SK-N-SH treated with all-trans-retinoic acid at 6 μM for 48 hours (cell line): ENCODE measurements around the gene HECTD4.
"Not testable (repeated sequence)": the region's sequence is repeated elsewhere in the genome, so short reads cannot be mapped to it uniquely, and the experiment has no call there.

Source experiments
- ATAC-seq: fragments of 200-7000 bp; cut with Tn5 transposase; 3 replicates; pipeline ENCODE4 v1.9.1; 2020; ENCODE audit warnings: mild to moderate bottlenecking, moderate library complexity
- BACH2 ChIP-seq: fragments of 250-450 bp; sonication (Bioruptor Pico); IDR thresholded peaks from 2 replicates; pipeline ENCODE4 v1.9.0; 2021; ENCODE audit warnings: mild to moderate bottlenecking, borderline replicate concordance
- CSDC2 ChIP-seq: fragments of 250-450 bp; sonication (Bioruptor Pico); IDR thresholded peaks from 2 replicates; pipeline ENCODE4 v1.5.0; 2020; ENCODE audit warnings: mild to moderate bottlenecking, moderate library complexity
- ESRRG ChIP-seq: fragments of 250-450 bp; sonication (Bioruptor Pico); IDR thresholded peaks from 2 replicates; pipeline ENCODE4 v1.6.1; 2021; ENCODE audit warnings: mild to moderate bottlenecking
- GLIS3 ChIP-seq: fragments of 250-450 bp; sonication (Bioruptor Pico); IDR thresholded peaks from 2 replicates; pipeline ENCODE4 v1.5.0; 2020; ENCODE audit warnings: mild to moderate bottlenecking, moderate library complexity
- OSR1 ChIP-seq: fragments of 250-450 bp; sonication (Bioruptor Pico); IDR thresholded peaks from 2 replicates; pipeline ENCODE4 v1.8.0; 2022; ENCODE audit warnings: moderate library complexity, mild to moderate bottlenecking, inconsistent platforms
- RARB ChIP-seq: fragments of 250-450 bp; sonication (Bioruptor Pico); IDR thresholded peaks from 2 replicates; pipeline ENCODE4 v1.8.0; 2021; ENCODE audit warnings: mild to moderate bottlenecking, moderate library complexity
- SNAI2 ChIP-seq: fragments of 250-450 bp; sonication (Bioruptor Pico); IDR thresholded peaks from 2 replicates; pipeline ENCODE4 v1.5.0; 2020; ENCODE audit warnings: mild to moderate bottlenecking, moderate library complexity
- TCF4 ChIP-seq: fragments of 250-450 bp; sonication (Bioruptor Pico); IDR thresholded peaks from 2 replicates; pipeline ENCODE4 v1.8.0; 2021; ENCODE audit warnings: mild to moderate bottlenecking, moderate library complexity, borderline replicate concordance
- TOX ChIP-seq: fragments of 250-450 bp; sonication (Bioruptor Pico); IDR thresholded peaks from 2 replicates; pipeline ENCODE4 v1.8.0; 2021; ENCODE audit warnings: mild to moderate bottlenecking, moderate library complexity, borderline replicate concordance
- ZC3H10 ChIP-seq: fragments of 250-450 bp; sonication (Bioruptor Pico); IDR thresholded peaks from 2 replicates; pipeline ENCODE4 v1.5.1; 2021; ENCODE audit warnings: mild to moderate bottlenecking, moderate library complexity
- TF ChIP-seq, protein P1 (sequence below): fragments of 250-450 bp; sonication (Bioruptor Pico); IDR thresholded peaks from 2 replicates; pipeline ENCODE4 v1.5.1; 2020; ENCODE audit warnings: low read depth, mild to moderate bottlenecking, moderate library complexity
- TF ChIP-seq, protein P2 (sequence below): fragments of 250-450 bp; sonication (Bioruptor Pico); IDR thresholded peaks from 2 replicates; pipeline ENCODE4 v1.8.0; 2020; ENCODE audit warnings: mild to moderate bottlenecking, moderate library complexity, borderline replicate concordance
- TF ChIP-seq, protein P3 (sequence below): fragments of 250-450 bp; sonication (Bioruptor Pico); IDR thresholded peaks from 2 replicates; pipeline ENCODE4 v1.8.0; 2021; ENCODE audit warnings: low read depth, mild to moderate bottlenecking, moderate library complexity, borderline replicate concordance
- TF ChIP-seq, protein P4 (sequence below): fragments of 250-450 bp; sonication (Bioruptor Pico); IDR thresholded peaks from 2 replicates; pipeline ENCODE4 v1.5.0; 2020; ENCODE audit warnings: mild to moderate bottlenecking, moderate library complexity

Gene HECTD4

DNA sequence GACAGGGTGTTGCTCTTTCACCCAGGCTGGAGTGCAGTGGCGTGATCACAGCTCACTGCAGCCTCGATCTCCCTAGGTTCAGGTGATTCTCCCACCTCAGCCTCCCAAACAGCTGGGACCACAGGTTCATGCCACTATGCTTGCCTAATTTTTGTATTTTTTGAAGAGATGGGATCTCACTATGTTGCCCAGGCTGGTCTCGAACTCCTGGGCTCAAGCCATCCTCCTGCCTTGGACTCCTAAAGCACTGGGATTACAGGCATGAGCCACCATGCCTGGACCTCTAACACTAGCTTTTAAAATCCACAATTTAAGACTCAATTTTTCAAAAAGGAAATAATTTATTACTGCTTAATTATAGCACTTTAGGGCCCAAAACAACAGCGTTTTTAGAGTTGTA is 149.0 kb downstream of the HECTD4 start (continued):
- TF ChIP-seq, protein P1, sequence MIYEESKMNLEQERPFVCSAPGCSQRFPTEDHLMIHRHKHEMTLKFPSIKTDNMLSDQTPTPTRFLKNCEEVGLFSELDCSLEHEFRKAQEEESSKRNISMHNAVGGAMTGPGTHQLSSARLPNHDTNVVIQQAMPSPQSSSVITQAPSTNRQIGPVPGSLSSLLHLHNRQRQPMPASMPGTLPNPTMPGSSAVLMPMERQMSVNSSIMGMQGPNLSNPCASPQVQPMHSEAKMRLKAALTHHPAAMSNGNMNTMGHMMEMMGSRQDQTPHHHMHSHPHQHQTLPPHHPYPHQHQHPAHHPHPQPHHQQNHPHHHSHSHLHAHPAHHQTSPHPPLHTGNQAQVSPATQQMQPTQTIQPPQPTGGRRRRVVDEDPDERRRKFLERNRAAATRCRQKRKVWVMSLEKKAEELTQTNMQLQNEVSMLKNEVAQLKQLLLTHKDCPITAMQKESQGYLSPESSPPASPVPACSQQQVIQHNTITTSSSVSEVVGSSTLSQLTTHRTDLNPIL (CRISPR knock-in tag): no peak
- TF ChIP-seq ESRRG (CRISPR knock-in tag) (no peak), TCF4 (CRISPR knock-in tag) (no peak), ZC3H10 (CRISPR knock-in tag) (no peak)
- TF ChIP-seq, protein P2, sequence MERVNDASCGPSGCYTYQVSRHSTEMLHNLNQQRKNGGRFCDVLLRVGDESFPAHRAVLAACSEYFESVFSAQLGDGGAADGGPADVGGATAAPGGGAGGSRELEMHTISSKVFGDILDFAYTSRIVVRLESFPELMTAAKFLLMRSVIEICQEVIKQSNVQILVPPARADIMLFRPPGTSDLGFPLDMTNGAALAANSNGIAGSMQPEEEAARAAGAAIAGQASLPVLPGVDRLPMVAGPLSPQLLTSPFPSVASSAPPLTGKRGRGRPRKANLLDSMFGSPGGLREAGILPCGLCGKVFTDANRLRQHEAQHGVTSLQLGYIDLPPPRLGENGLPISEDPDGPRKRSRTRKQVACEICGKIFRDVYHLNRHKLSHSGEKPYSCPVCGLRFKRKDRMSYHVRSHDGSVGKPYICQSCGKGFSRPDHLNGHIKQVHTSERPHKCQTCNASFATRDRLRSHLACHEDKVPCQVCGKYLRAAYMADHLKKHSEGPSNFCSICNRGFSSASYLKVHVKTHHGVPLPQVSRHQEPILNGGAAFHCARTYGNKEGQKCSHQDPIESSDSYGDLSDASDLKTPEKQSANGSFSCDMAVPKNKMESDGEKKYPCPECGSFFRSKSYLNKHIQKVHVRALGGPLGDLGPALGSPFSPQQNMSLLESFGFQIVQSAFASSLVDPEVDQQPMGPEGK: no peak
- TF ChIP-seq, protein P3, sequence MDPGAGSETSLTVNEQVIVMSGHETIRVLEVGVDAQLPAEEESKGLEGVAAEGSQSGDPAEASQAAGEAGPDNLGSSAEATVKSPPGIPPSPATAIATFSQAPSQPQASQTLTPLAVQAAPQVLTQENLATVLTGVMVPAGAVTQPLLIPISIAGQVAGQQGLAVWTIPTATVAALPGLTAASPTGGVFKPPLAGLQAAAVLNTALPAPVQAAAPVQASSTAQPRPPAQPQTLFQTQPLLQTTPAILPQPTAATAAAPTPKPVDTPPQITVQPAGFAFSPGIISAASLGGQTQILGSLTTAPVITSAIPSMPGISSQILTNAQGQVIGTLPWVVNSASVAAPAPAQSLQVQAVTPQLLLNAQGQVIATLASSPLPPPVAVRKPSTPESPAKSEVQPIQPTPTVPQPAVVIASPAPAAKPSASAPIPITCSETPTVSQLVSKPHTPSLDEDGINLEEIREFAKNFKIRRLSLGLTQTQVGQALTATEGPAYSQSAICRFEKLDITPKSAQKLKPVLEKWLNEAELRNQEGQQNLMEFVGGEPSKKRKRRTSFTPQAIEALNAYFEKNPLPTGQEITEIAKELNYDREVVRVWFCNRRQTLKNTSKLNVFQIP (CRISPR knock-in tag): no peak

DNA sequence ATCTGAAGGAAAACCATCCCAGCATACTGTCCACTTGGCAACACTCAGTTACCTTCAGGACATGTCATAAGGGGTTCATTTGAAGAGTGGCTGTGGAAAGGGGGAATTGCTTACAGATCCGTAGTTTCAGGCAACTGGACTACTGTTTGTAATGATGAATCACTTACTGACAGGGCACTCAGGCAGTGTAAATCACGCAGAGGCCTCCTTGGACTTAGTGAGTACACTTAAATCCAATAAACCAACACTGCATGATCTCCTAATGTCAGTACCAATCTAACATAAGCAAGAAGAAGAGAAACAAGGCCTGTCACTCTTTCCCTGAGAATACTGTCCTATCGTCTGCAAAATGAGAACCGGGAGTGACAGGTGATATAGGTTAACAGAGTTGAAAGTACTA is 152.1 kb downstream of the HECTD4 start:
- TF ChIP-seq RARB (CRISPR knock-in tag) (no peak), TOX (CRISPR knock-in tag) (no peak), CSDC2 (CRISPR knock-in tag) (no peak)
- TF ChIP-seq, protein P3 (CRISPR knock-in tag): no peak
- ATAC-seq: no peak

DNA sequence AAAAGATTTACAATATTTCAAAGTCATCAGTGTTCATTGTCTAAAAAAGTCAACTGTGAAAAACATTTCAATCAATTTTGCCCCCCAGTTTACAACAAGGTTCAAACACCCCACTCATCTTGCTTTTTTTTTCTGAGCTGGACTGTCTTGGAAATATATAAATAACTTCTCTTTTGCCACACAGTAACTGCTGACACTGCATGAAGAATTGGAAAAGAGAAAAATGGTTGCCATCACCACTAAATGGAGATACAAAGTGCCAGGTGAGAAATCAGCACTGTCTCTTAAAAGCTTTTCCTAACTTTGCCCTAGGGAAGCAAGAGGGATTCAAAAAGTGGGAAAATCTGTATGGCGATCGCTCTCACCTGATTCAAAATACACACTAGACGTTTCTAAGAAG is 155.5 kb downstream of the HECTD4 start:
- ATAC-seq: no peak
- TF ChIP-seq OSR1 (CRISPR knock-in tag) (no peak), GLIS3 (CRISPR knock-in tag) (no peak), BACH2 (no peak), SNAI2 (CRISPR knock-in tag) (no peak)
- TF ChIP-seq, protein P2: no peak
- TF ChIP-seq, protein P4, sequence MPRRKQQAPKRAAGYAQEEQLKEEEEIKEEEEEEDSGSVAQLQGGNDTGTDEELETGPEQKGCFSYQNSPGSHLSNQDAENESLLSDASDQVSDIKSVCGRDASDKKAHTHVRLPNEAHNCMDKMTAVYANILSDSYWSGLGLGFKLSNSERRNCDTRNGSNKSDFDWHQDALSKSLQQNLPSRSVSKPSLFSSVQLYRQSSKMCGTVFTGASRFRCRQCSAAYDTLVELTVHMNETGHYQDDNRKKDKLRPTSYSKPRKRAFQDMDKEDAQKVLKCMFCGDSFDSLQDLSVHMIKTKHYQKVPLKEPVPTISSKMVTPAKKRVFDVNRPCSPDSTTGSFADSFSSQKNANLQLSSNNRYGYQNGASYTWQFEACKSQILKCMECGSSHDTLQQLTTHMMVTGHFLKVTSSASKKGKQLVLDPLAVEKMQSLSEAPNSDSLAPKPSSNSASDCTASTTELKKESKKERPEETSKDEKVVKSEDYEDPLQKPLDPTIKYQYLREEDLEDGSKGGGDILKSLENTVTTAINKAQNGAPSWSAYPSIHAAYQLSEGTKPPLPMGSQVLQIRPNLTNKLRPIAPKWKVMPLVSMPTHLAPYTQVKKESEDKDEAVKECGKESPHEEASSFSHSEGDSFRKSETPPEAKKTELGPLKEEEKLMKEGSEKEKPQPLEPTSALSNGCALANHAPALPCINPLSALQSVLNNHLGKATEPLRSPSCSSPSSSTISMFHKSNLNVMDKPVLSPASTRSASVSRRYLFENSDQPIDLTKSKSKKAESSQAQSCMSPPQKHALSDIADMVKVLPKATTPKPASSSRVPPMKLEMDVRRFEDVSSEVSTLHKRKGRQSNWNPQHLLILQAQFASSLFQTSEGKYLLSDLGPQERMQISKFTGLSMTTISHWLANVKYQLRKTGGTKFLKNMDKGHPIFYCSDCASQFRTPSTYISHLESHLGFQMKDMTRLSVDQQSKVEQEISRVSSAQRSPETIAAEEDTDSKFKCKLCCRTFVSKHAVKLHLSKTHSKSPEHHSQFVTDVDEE (CRISPR knock-in tag): no peak
- TF ChIP-seq, protein P1 (CRISPR knock-in tag): no peak
- TF ChIP-seq, all 23 proteins: peak for 0

DNA sequence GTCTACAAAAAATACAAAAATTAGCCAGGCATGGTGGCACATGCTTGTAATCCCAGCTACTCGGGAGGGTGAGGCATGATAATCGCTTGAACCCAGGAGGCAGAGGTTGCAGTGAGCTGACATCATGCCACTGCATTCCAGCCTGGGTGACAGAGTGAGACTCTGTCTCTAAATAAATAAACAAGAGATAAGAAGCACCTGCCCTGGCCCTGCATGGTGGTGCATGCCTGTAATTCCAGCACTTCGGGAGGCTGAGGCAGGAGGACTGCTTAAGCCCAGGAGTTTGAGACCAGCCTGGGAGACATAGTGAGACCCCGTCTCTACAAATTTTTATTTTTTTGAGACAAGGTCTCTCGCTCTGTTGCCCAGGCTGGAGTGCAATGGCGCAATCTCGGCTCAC is 161.6 kb downstream of the HECTD4 start:
- not testable (repeated sequence) for ATAC-seq
